Neural cell (in vitro differentiated cells): ENCODE data around the gene GNB2.

Source experiments
- POLR2AphosphoS5 ChIP-seq: IDR thresholded peaks from 2 replicates; pipeline ENCODE4 v1.6.1; 2012
- TF ChIP-seq, protein P1 (sequence below): fragments of 450-650 bp; IDR thresholded peaks from 2 replicates; pipeline ENCODE4 v1.5.1; 2014; ENCODE audit warnings: antibody characterized with exemption, mild to moderate bottlenecking, moderate library complexity; ENCODE audit not compliant: poor library complexity, severe bottlenecking

GRCh38 chr7:100642534-100642907 is 31.0 kb upstream of the GNB2 start:
- no peak for TF ChIP-seq POLR2AphosphoS5
- TF ChIP-seq, protein P1, sequence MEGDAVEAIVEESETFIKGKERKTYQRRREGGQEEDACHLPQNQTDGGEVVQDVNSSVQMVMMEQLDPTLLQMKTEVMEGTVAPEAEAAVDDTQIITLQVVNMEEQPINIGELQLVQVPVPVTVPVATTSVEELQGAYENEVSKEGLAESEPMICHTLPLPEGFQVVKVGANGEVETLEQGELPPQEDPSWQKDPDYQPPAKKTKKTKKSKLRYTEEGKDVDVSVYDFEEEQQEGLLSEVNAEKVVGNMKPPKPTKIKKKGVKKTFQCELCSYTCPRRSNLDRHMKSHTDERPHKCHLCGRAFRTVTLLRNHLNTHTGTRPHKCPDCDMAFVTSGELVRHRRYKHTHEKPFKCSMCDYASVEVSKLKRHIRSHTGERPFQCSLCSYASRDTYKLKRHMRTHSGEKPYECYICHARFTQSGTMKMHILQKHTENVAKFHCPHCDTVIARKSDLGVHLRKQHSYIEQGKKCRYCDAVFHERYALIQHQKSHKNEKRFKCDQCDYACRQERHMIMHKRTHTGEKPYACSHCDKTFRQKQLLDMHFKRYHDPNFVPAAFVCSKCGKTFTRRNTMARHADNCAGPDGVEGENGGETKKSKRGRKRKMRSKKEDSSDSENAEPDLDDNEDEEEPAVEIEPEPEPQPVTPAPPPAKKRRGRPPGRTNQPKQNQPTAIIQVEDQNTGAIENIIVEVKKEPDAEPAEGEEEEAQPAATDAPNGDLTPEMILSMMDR, result no peak
